Ishikawa (cell line): Measurements from ENCODE around the gene GCAT.

Source experiments
- CEBPB ChIP-seq: IDR thresholded peaks from 2 replicates; pipeline ENCODE4 v1.6.1; 2012
- EP300 ChIP-seq: IDR thresholded peaks from 2 replicates; pipeline ENCODE4 v1.6.1; 2012; ENCODE audit warnings: borderline replicate concordance
- REST ChIP-seq: IDR thresholded peaks from 2 replicates; pipeline ENCODE4 v1.6.1; 2012; ENCODE audit warnings: low read depth, mild to moderate bottlenecking
- TAF1 ChIP-seq: IDR thresholded peaks from 2 replicates; pipeline ENCODE4 v1.6.1; 2012; ENCODE audit warnings: low read depth, mild to moderate bottlenecking
- YY1 ChIP-seq: IDR thresholded peaks from 2 replicates; pipeline ENCODE4 v1.6.1; 2012; ENCODE audit warnings: low read depth

GRCh38 chr22:37811867-37812266, 4.1 kb downstream of the GCAT start:
- TF ChIP-seq EP300 (no peak), YY1 (no peak), TAF1 (no peak), REST (no peak), CEBPB (no peak)
